ENCODE measurements around the gene NTRK3.

NTRK3 gene

DNA sequence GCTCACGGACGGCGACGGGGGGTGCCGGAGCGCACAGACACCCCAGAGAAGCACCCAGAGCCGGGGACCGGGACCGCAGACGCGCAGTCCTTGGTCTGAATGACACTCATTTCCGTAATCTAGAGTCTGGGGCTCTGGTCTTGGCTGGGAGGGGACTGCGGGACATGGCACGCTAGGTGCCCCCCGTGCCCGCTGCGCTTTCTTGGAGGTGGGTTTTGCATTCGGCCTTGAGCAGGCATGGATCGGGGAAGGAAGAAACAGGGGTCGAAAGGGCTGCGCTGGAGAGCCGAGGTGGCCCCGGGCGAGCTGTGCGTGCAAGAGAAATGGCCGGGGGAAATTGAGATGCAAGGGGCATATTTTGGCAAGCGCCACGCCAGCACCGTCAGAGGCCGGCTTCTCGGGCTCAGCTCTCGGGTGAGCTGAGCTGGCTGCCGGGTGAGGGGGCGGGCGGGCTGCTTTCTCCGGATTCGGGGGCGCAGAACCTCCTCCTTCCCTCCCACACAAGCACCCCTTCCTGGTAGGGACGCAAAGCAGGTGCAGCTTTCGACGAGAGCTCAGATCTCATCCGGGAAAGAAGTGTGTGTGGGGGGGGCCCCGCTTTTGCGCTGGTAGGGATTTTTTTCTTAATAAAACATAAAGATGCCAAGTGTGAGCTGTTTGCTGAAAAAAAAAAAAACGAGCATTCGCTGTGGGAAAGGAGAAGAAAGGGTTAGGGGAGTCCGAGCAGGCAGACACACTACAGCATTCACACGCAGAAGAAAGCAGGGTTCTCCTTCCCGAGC is 963 bp upstream of the NTRK3 start:
- DNase-seq = peak in 1 of 2 donors; percentile 35

DNA sequence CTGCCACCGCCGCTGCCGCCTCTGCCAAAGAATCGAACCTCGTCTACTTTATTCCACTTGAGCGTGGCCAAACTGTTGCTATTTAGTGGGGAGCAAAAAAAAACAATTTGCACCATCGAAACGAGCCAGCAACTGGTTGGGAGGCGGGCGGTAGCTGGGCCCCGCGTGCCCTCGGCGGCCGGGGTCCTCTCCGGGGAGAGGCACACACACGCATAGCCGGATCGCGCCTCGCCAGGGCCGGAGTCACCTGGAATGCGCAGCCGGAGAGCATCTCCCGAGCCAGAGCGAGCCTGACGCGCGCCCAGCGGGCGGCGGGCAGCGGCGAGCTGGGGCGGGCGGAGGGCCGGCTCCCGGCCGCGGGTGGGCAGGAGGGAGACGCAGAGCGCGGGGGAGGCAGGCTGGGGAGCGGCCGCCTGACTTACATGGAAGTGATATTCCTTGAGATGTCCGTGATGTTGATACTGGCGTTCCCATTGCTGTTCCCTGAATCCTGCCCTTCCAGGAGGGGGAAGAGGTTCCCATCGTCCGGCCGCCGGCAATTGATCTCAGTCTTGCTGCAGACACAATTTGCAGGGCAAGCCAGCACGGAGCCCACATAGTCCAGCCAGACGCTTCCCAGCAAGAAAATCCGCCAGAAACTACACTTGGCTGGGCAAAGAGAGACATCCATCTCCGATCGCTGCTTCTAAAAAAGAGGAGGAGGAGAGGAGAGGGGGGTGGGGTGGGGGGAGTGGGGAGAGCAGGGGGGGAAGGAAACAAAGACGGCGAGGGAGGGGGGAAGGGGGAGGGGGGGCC is 858 bp downstream of the NTRK3 start:
- DNase-seq = no peak

DNA sequence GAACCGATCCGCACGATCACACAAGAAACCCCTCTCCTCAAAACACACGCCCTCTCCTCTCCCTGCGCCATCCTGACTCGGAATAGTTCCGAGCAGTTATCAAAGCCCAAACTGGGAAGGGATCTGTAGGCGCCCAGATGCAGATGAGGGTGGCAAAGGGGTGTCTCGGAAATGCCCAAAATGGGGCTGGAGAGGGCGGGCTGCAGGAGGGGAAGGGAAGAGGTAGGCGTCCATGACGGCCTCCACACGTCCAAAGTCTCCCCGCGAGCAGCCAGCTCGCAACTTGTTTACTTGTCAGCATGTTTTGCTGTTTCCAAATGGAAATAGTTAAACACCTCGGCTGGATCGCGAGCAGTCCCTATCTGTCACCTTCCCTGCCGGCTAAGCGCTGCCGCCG is 1.5 kb downstream of the NTRK3 start:
- no peak for DNase-seq

DNA sequence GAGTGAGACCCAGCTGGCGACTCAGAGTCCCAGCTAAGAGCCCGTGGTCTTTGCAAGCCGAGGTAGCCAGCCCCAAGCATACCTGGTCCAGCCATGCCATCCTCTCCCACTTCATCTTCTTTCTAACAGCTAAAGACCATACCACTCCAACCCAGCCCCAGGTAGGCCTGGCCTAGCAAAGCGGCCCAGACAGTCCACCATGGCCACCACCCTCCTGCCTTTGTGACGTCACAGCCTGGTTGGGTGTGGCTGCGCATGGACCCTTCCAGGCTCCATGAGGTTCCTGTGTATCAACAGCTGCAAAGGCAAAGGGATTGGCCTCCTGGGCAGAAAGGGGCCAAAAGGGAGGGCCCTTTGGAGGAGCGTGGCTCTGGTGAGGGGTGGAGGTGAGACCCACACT is 4.1 kb downstream of the NTRK3 start:
- no peak for DNase-seq

DNA sequence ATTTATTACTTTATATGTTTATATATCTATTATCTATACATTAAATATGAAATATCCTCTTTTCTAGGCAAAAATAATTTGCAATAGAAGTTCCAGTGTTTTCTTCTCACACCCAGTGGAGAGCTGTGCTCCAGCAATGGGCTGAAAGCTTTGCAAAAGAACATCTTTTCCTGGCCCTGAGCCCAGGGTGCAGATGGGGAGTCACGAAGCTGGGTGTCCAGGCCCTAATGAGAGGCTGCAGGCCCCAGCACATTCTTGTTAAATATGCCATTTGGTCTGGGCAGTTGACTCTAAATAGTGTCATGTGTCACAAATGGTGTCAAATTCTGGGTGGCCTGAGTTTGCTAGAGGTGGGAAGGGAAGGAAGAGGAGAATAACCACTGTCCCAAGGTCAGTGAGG is 5.7 kb downstream of the NTRK3 start:
- DNase-seq = no peak

DNA sequence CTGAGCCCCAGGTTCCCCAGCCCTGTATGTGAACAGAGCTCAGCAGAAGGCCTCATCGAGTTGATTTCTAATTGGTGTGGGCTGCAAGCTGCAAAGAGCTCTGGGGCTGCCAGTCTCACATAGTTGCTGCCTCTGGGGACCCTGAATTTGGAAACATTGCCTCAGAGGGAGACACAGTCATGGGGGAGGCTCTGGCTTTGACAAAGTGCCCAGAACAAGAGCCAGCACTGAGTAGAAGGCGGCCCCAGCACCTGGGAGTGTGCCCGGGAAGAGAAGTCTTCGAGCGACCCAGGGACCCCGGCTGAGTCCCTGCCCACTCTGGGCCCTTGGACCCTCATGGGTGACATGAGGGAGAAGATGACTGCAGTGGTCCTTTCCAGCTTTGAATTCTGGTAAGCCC is 7.3 kb downstream of the NTRK3 start:
- DNase-seq = no peak

DNA sequence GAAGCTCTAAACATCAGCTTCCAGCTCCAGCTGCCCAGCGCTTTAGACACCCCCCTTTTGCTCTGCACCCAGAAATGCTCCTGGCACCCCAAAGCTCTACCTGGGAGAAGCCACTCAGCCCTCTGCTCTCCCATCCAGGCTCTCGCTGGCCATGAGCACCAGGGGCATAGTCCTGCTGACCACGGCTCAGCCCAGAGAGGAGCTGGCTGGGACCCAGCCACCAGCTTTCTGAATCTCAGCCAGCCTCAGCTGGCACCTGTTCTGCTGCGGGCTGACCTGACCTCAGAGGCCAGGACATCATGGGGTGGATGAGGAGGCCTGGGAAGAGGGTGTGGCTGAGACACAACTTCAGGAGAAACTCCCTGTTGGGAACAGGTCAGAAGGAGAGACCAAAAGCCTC is 8.6 kb downstream of the NTRK3 start:
- no peak for DNase-seq

DNA sequence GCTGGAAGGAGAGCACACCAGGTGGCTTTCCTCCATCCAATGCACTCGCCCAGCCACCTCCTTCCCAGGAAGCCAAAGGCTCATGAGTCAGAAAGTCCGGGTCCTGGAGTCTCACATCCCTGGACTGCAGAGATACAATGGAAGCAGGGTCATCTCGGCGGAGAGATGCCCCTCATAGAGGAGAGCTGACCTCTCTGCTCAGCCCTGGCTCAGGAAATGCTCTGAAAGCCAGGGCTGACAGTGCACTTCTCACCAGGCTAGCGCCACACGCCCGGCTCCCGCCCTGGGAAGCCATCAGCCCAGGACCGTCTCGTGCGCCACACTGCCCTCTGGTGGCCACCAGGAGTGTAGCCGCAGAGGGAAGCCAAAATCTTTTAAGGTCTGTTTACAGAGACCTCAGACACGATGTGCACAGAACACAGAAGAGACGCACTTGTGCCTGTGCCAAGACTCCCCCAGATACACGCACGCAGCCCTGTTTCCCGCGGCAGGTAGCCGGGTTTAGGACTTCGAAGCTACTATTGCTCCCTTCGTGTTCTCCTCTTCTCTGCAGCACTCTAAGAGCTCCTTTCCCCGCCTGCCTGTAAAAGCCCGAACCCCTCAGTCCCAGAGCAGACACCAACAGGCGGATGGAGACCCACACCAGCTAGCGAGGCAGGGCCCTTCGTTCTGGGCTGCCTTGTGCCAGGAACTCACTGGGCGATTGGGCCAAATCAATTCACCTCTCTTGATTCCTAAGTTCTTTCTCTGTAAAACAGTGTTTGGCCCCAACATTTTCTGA is 9.7 kb downstream of the NTRK3 start:
- DNase-seq = peak; percentile 80

DNA sequence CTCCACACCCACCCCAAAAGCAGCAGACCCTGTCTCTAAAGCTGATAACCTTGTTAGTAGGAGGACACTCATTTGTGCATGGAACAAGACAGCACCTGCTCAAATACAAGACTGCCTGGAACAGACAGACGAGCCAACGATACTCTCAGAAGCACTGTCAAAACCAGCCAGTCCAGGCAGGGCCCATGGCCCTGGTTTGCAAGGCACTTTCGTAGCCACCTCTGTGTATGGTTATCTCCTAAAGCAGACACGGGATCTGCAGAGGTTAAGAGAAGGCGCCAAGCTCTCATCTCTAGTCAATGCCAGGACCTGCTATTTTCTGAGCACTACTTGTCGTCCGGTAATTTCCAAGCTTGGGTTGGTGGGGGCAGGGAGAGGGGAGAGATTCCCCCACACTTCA is 10.5 kb downstream of the NTRK3 start:
- DNase-seq = no peak

DNA sequence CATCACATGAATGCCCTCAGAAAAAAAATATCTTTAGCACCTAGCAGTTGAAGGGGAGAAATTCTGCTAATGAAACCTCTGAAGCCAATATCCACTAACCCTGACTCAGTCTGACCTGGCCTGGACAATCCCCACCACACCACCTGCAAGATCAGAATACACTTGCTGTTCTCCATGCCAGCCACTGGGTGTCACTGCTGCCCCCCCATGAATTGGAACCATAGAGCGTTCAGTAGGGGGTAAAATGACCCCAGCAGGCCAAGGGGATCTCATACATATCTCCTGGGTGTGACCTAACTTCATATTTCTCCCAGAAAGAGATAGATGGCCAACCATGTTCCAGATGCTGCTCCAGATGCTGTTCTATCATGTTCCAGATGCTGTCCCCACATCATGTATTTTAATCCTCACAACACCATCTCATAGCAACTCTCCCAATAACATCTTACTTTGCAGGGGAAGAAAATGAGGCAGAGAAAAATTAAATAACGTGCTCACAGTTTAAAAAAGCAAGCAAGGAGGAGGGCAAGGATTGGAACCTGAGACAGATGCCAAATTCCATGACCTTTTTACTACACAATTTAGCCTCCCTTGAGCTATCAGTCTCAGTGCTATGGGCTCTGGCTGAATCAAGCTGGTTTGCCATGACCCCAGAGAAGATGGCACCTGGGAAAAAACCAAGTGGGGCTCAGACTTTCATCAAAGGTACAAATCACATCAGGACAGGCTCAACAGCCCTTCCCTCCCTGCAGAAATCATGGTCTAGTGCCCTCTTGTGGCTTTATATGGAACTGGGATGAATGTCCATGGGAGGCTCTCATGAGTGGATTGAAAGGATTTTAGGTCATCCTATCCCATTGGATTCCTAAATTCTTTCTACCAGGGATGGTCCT is 12.4 kb downstream of the NTRK3 start:
- DNase-seq = peak; percentile 30 to 44

DNA sequence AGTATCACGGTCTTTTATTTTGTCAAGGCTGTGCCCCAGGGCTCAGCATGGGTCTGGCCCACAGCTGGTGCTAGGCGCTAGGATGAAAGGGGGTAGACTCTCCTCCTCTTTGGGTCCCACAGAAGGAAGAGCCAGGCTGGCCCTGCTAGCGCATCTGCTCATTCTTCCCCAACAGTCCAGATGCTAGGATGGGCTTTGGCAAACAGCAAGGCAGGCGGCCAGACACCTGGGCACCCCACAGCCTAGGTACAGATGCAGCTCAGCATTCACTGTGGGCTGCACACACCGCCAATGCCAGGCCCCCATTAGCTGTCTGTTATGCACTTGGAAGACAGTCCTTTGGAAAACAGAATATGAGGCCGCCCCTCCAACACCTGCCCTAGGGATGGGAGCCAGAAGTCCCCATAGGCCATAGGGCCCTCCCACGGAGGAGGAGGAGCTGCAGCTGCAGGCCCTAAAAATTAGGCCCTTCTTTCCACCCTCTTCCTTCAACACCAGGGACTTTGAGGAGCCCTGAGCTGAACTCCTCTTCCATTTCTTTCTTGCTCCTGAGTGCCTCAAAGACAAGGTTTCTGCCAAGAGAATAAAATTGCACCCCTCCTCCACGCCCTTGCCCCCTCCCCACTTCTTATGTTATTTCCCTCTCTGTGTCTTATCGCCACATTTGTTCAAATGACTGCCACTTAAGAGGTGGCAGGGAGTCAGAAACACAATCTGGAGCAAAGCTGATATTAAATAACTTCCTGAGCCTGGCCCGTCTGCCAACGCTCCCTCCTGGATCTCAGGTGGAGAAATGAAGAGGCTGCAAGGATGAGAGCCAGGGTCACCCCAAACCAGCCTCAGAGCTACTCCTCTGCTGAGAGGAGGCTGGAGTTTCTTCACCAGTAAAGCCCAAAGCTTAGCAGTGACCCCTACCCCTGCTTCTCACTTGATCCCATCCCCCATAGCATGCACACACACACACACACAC is 13.7 kb downstream of the NTRK3 start:
- no peak for DNase-seq

DNA sequence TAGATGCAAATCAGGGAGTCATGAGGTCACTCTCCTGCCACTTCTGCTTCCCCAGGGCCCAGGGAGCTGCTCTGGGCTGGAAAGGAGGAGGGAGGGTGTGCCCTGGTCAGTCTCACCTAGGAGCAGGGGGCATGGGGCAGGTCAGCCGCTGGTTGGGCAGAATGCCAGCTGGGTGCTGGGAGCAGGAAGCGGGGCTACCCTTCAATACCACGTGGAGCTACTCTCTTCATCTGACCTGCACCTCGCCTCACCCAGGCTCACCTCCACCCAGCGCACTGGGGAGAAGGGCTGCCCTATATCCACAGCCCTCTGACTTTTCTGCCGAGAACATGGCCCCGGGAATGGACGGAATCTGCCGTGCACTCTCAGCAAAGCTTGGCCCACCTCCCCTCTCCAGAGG is 15.1 kb downstream of the NTRK3 start:
- DNase-seq = no peak

DNA sequence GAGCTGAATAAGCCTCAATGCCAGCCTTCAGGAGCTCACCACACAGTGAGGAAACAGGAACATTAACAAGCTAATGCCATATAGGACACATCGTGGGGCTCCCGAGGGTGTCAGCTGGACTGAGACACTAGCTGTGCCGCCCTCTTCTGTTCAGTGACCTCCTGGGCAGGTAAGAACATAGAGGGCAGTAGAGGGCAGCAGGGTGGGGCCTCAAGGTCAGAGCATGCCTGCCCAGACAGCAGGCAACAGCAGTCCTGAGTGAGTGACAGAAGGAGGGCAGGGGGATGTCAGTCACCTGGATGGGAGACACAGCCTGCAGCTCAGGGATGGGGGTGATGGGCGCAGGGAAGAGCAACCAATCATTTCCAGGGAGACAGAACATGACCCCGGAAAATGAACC is 15.5 kb downstream of the NTRK3 start:
- DNase-seq = no peak

DNA sequence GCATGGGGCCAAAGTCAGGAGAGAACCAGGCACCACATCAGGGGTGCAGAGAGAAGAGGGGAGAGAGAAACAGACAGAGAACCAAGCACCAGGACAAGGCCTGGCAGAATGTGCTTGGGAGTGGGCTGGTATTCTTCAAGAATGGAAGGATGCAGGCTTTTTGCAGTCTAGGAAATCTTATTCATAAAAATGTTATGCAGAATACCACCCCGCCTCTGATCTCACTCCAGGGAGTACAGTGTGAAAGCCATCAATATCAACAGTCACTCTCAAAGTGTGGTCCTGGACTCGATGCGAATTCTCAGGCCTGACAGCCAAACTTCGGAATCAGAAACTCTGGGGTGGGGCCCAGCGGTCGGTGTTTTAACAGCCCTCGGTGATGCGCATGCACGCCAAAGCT is 16.9 kb downstream of the NTRK3 start:
- no peak for DNase-seq

DNA sequence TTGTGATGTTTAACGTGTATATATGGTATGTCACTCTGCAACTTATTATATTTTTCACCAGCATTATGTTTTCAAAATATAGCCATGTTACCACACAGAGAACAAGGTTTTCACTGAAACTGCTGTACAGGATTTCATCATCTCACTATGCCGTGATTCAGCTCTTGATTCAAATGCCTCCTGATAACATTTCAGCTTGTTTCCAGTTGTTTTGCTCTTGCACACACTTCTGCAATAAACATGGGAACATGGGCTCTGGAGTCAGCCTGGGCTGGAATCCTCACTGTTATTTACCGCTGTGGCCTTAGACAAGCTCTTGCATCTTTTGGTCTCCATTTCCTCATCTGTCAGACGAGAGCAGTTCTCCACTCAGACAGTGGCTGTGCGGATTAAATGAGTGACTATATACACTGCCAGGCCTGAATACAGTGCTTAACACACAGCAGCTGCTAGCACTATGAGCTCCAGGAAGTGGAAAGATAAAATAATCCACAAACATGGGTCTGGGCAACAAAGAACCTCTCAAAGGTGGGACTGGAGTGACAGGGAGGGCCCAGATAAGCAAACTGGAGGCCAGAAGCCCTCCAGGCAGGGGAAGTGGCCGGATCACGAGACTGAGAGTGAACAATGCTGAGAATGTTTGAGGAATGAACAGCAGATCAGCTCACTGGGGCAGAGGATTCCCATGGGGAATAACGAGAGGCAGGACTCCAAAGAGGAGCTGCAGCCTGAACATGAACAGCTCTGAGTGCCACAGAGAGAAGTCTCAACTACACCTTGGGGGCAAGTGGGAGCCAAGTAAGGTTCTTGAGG is 17.7 kb downstream of the NTRK3 start:
- DNase-seq = no peak

DNA sequence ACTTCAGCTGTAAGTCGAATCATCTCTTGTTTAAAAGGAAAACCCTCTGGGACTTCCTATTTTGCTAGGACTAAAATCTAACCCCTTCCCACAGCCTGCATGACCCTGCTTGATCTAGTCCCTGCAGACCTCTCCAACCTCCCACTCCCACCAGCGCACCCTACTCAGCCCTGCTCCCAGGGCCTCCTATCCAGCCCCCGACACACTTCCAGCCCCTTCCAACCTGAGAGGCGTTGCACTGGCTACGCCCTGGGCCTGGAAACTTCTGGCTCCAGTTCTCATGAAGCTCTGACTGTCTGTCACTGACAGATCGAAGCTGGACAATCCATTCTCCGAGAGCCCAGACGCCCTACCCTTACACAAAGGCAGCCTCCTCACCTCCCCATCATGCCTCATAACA is 21.8 kb downstream of the NTRK3 start:
- no peak for DNase-seq

DNA sequence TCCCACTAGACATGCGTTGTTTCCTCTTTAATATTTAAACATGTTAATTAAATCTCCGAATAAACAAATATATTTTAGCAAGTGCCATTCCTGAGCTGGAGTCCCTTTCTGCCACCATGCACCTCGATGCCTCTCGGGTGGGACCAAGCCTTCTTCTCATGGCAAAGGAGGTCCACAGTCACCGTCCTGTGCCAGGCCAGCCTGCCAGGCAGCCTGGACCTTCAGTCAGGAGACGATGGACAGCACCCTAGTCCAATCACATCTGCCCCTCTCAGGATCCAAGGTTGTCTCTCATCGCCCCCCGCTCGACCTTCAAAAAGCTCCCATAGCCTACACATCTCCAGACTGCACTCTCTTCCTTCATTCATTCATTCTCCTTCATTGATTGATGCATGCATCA is 22.6 kb downstream of the NTRK3 start:
- no peak for DNase-seq

DNA sequence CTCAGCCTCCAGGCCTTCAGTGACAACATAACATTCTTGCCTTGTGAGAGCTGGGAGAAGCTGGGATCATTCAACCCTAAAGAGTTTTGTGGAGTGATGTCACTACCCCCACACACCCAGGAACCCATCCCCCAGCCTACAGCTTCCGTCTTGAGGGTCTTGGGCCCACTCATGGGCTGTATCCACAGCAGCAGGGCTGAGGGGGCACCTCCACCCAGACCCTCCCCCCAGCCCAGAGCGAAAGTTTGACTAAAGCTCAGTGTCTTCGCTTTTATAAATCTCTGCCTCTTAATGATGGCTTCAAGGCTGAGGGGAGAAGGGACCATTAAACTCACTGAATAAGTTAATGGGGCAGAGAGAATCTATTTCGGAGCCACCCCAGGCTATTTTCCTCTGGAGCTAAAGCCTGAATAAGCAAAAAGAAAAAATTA is 23.8 kb downstream of the NTRK3 start:
- DNase-seq = no peak

DNA sequence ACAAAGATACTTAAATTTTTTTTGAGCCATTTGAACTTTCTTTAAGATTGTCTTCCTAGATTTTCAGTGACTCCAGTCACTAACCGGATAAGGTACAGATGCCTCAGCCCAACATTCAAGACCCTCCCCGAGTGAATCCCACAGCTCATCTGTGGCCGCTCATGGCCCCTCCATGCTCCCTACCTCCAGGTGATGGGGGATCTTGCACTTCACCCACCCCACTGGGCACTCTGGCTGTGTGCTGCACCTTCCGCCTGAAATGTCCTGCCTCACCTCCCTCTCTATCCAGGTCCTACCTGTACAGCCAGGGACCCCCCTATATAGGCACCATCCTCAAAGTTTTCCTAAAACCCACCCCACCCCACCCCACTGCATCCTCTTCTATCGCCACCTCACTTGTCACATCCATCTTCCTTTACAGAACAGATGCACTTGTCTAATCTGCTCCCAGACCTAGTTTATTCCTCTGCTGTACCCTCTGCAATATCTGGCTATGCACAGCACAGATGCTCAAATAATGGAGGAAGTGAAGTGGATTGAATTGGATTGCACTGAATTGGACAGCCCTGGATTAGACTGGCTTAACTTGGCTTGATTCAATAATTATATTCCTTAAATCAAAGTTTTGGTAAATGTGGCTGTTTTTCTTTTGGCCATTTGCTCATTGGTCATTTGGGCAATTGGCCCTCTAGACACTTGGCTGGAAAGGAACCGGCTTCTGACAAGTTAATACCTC is 24.5 kb downstream of the NTRK3 start:
- no peak for DNase-seq

DNA sequence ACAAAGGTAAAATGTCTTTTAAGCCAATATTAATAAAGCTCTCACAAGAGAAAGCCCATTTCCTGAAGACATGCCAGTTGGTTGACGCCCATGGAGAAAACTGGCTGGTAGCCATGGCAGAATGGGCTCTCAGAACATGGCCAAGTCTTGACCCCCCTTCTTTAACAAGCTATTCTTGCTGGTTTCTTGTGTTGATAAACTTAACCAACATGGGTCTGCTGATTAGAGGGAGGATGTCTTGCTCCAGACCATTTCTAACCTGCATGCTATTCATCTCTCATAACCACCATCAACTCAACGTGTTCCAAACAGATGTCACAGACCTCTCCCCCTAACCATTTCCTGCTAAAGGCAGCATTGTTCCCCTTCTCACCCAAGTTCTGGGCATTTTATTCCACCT is 25.7 kb downstream of the NTRK3 start:
- DNase-seq = no peak

All from stimulated activated CD4-positive, alpha-beta T cell treated with anti-CD3 and anti-CD28 coated beads, Interleukin-2, amount 100 ng/mL, for 24 hours (primary cell).